A549 (cell line): ENCODE results near the gene MAP4K2.

Experiments used
- CBX8 ChIP-seq: fragments of 200-600 bp; sonication (generic); IDR thresholded peaks from 2 replicates; pipeline ENCODE4 v1.6.1; 2016
- EP300 ChIP-seq, 2 experiments: fragments of >200 bp; sonication (Bioruptor Twin); formaldehyde crosslinking; IDR thresholded peaks; 2 replicates in 1 of 2; 3 replicates in 1 of 2; pipeline ENCODE4 v1.6.1; 2016 to 2017
- KDM1A ChIP-seq: fragments of 200-600 bp; sonication (generic); IDR thresholded peaks from 2 replicates; pipeline ENCODE4 v1.6.1; 2016; ENCODE audit warnings: low read depth, mild to moderate bottlenecking
- POLR2A ChIP-seq: IDR thresholded peaks from 2 replicates; pipeline ENCODE4 v1.6.1; 2012; ENCODE audit warnings: mild to moderate bottlenecking, low read length
- RAD21 ChIP-seq, 2 experiments: fragments of >200 bp in 1 of 2; sonication (Bioruptor Twin) in 1 of 2; formaldehyde crosslinking in 1 of 2; IDR thresholded peaks in 1 of 2; conservative IDR thresholded peaks in 1 of 2; 2 replicates in 1 of 2; 3 replicates in 1 of 2; pipeline ENCODE4 v1.6.1; 2012 to 2018; ENCODE audit warnings: inconsistent platforms in 1 of 2
- TF ChIP-seq, protein P1 (sequence below): fragments of >200 bp; sonication (Bioruptor Twin); formaldehyde crosslinking; IDR thresholded peaks from 3 replicates; pipeline ENCODE4 v1.5.1; 2016

DNA sequence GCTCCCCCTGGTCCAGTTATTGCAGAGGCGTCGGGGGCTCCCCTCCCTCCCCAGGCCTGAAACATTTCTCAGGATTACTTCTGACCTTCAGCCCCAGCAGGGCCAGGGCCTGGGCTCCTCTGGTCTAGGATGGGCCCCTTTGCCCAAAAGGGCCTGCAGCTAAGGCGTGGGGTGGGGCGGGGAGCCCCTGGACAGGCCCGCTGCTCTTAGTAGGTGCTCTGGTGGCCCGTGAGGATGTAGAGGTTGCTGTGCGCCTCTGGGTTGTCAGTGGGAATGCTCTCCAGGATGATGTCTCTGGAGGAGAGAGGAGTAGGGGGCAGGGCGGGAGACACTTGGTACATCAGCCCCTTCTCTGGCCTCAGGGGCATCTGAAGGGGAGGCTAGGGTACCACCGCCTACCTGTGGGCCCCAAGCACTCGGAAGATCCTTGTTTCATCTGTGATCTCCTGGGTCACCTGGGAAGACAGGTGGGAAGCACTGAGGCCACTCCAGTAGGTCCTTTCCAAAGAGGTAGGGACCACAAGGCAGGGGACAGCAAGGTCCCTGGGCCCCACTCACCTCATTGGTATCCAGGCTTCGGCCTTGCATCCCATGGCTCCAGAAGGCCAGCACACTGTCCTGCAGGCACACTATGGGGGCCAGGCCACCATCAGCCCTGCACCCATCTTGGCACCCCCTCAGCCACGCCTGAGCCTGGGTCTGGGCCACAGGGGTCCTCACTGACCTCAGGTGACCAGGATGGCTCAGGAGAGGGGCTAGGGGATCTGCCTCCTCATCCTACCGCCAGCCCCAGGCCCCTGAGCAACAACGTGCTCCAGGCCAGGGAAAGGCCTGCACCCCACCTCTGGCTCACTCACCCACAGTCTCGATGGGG, 13.4 kb downstream of the MAP4K2 start:
- TF ChIP-seq, protein P1, sequence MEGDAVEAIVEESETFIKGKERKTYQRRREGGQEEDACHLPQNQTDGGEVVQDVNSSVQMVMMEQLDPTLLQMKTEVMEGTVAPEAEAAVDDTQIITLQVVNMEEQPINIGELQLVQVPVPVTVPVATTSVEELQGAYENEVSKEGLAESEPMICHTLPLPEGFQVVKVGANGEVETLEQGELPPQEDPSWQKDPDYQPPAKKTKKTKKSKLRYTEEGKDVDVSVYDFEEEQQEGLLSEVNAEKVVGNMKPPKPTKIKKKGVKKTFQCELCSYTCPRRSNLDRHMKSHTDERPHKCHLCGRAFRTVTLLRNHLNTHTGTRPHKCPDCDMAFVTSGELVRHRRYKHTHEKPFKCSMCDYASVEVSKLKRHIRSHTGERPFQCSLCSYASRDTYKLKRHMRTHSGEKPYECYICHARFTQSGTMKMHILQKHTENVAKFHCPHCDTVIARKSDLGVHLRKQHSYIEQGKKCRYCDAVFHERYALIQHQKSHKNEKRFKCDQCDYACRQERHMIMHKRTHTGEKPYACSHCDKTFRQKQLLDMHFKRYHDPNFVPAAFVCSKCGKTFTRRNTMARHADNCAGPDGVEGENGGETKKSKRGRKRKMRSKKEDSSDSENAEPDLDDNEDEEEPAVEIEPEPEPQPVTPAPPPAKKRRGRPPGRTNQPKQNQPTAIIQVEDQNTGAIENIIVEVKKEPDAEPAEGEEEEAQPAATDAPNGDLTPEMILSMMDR: no peak
- TF ChIP-seq EP300 (IDR thresholded peaks at IDR 0.05): no peak
- TF ChIP-seq CBX8: no peak
- no peak for TF ChIP-seq RAD21 (conservative IDR thresholded peaks at IDR 0.05 in 1 of 2, IDR thresholded peaks at IDR 0.05 in 1 of 2)
- TF ChIP-seq KDM1A: no peak
- TF ChIP-seq POLR2A: no peak
